Muscle of arm (tissue), 12 donors: ENCODE measurements around the gene KAT7. TPM values are rescaled to one million over a fixed set of nuclear protein-coding genes. Genes with fewer than 3 reads are reported as not detected.
A peak's percentile ranks its signal among the peaks of the same experiment; 100 is the strongest.
"Not testable (repeated sequence)": the region's sequence is repeated elsewhere in the genome, so short reads cannot be mapped to it uniquely, and the experiment has no call there.

Source experiments
- DNase-seq: peaks from one replicate; pipeline ENCODE4 v3.0.0-alpha.2; 2013
- polyA plus RNA-seq, 12 donors: library from polyadenylated mRNA; unstranded; fragments of 120-200 nt; gene quantifications; one replicate each; pipeline ENCODE4 v1.2.1, GENCODE V29; 2013; ENCODE audit not compliant: insufficient read length in 12 of 12

Gene KAT7
- polyA plus RNA-seq, 12 donors: 16.6 to 45.7 (median 31.2) TPM; not detected in 1

- not testable (repeated sequence) for DNase-seq
Observed at GRCh38 chr17:49758464-49759010, 29.9 kb upstream of the KAT7 start.

GRCh38 chr17:49759203-49759602 lies 29.3 kb upstream of the KAT7 start:
- no peak for DNase-seq

- no peak for DNase-seq
Observed at GRCh38 chr17:49760296-49760695, 28.2 kb upstream of the KAT7 start.

- no peak for DNase-seq
Observed at GRCh38 chr17:49760932-49761558, 27.4 kb upstream of the KAT7 start.

GRCh38 chr17:49762151-49762941 lies 26.1 kb upstream of the KAT7 start:
- no peak for DNase-seq

- DNase-seq: peak; percentile 96
Observed at GRCh38 chr17:49763735-49764558, 24.5 kb upstream of the KAT7 start, which contains the start of gene FAM117A. Gene FAM117A (minus strand): TSS chr17:49764131. CDS start chr17:49764087, 44 bp downstream.

- DNase-seq: no peak
Observed at GRCh38 chr17:49764559-49765180, 23.8 kb upstream of the KAT7 start.

- DNase-seq: no peak
Observed at GRCh38 chr17:49766918-49767530, 21.5 kb upstream of the KAT7 start.

GRCh38 chr17:49775546-49776260 lies 12.8 kb upstream of the KAT7 start:
- DNase-seq: no peak

- DNase-seq: no peak
Observed at GRCh38 chr17:49776551-49777300, 11.8 kb upstream of the KAT7 start.

GRCh38 chr17:49777563-49777962 lies 10.9 kb upstream of the KAT7 start:
- DNase-seq: no peak

GRCh38 chr17:49779156-49779738 lies 9.2 kb upstream of the KAT7 start:
- DNase-seq: no peak

GRCh38 chr17:49779739-49780231 lies 8.7 kb upstream of the KAT7 start:
- peak; percentile 64 for DNase-seq

- DNase-seq: peak; percentile 10
Observed at GRCh38 chr17:49783071-49783715, 5.3 kb upstream of the KAT7 start.

- no peak for DNase-seq
Observed at GRCh38 chr17:49783791-49784190, 4.7 kb upstream of the KAT7 start.

- no peak for DNase-seq
Observed at GRCh38 chr17:49784636-49785035, 3.8 kb upstream of the KAT7 start.

GRCh38 chr17:49787884-49788477 lies 500 bp upstream of the KAT7 start:
- DNase-seq: no peak

GRCh38 chr17:49789243-49789578 lies 730 bp downstream of the KAT7 start:
- DNase-seq: no peak
